Osteocyte (in vitro differentiated cells): Measurements from ENCODE around the gene CDH22. TPM values are rescaled to one million over a fixed set of nuclear protein-coding genes. Genes with fewer than 3 reads are reported as not detected.

Source experiments
- DNase-seq: peaks from one replicate; pipeline ENCODE4 v3.0.0; 2021; ENCODE audit warnings: mixed read lengths; ENCODE audit not compliant: unreplicated experiment; ENCODE audit errors: extremely low spot score
- H3K27ac Mint-ChIP-seq: one replicate; pipeline ENCODE4 v1.8.0; 2021; ENCODE audit warnings: mild to moderate bottlenecking, mixed read lengths; ENCODE audit not compliant: unreplicated experiment
- H3K27me3 Mint-ChIP-seq: one replicate; pipeline ENCODE4 v1.8.0; 2021; ENCODE audit warnings: mixed read lengths; ENCODE audit not compliant: unreplicated experiment
- H3K36me3 Mint-ChIP-seq: one replicate; pipeline ENCODE4 v1.8.0; 2021; ENCODE audit warnings: mixed read lengths; ENCODE audit not compliant: unreplicated experiment
- H3K4me1 Mint-ChIP-seq: one replicate; pipeline ENCODE4 v1.8.0; 2021; ENCODE audit warnings: mixed read lengths; ENCODE audit not compliant: unreplicated experiment
- H3K4me3 Mint-ChIP-seq: one replicate; pipeline ENCODE4 v1.8.0; 2021; ENCODE audit warnings: mild to moderate bottlenecking, moderate library complexity, mixed read lengths; ENCODE audit not compliant: unreplicated experiment
- H3K9me3 Mint-ChIP-seq: one replicate; pipeline ENCODE4 v1.8.0; 2021; ENCODE audit warnings: mixed read lengths; ENCODE audit not compliant: unreplicated experiment
- CTCF ChIP-seq: fragments of 200-600 bp; sonication (generic); IDR thresholded peaks from 2 replicates; pipeline ENCODE4 v1.5.0; 2021; ENCODE audit warnings: antibody characterized with exemption, mild to moderate bottlenecking, moderate library complexity
- total RNA-seq: library from RNA; stranded (reverse); gene quantifications from 2 replicates; pipeline ENCODE4 v1.2.1, GENCODE V29; 2021

CDH22 gene
- total RNA-seq, 1 donor from 2014 or later = not detected

- Mint-ChIP-seq H3K36me3 (no peaks in the 10 kb centered on the region), H3K4me1 (no peaks in the 10 kb centered on the region), H3K9me3 (no peaks in the 10 kb centered on the region), H3K4me3 (no peak overlapping the region), H3K27ac (no peak overlapping the region), H3K27me3 (peaks cover 41% of the 10 kb centered on the region)
- DNase-seq = no peak
- no peak for TF ChIP-seq CTCF
Measured at GRCh38 chr20:46273717-46274116, 34.6 kb downstream of the CDH22 start.

- Mint-ChIP-seq H3K9me3 (no peaks in the 10 kb centered on the region), H3K4me1 (no peaks in the 10 kb centered on the region), H3K4me3 (no peak overlapping the region), H3K27me3 (peaks cover 41% of the 10 kb centered on the region), H3K27ac (no peak overlapping the region), H3K36me3 (no peaks in the 10 kb centered on the region)
- no peak for DNase-seq
- TF ChIP-seq CTCF = no peak
Measured at GRCh38 chr20:46272389-46273047, 35.8 kb downstream of the CDH22 start.

GRCh38 chr20:46270977-46271744 is 37.1 kb downstream of the CDH22 start:
- H3K4me3 Mint-ChIP-seq = no peak overlapping the region
- no peaks in the 10 kb centered on the region for H3K4me1 Mint-ChIP-seq
- peaks cover 39% of the 10 kb centered on the region for H3K27me3 Mint-ChIP-seq

GRCh38 chr20:46269372-46269771 is 38.9 kb downstream of the CDH22 start:
- H3K27me3 Mint-ChIP-seq = peaks cover 28% of the 10 kb centered on the region
- TF ChIP-seq CTCF = no peak
- no peaks in the 10 kb centered on the region for H3K4me1 Mint-ChIP-seq

More at GRCh38 chr20:46270977-46271744, 37.1 kb downstream of the CDH22 start:
- TF ChIP-seq CTCF = no peak
- DNase-seq = no peak
- no peaks in the 10 kb centered on the region for H3K36me3 Mint-ChIP-seq
- no peak overlapping the region for H3K27ac Mint-ChIP-seq
- H3K9me3 Mint-ChIP-seq = no peaks in the 10 kb centered on the region

GRCh38 chr20:46268662-46269061 is 39.6 kb downstream of the CDH22 start:
- Mint-ChIP-seq H3K9me3 (no peaks in the 10 kb centered on the region), H3K27ac (no peak overlapping the region), H3K27me3 (peaks cover 28% of the 10 kb centered on the region), H3K36me3 (no peaks in the 10 kb centered on the region), H3K4me1 (no peaks in the 10 kb centered on the region), H3K4me3 (no peak overlapping the region)
- DNase-seq = no peak
- TF ChIP-seq CTCF = no peak

More at GRCh38 chr20:46269372-46269771, 38.9 kb downstream of the CDH22 start:
- Mint-ChIP-seq H3K36me3 (no peaks in the 10 kb centered on the region), H3K4me3 (no peak overlapping the region), H3K9me3 (no peaks in the 10 kb centered on the region), H3K27ac (no peak overlapping the region)
- no peak for DNase-seq
